K562 (cell line): Measurements from ENCODE around the gene SLC4A2. TPM values are rescaled to one million over a fixed set of nuclear protein-coding genes. Genes with fewer than 3 reads are reported as not detected.

ENCODE experiments used
- CHAMP1 ChIP-seq: fragments of 450-650 bp; IDR thresholded peaks from 2 replicates; pipeline ENCODE4 v1.6.1; 2016; ENCODE audit warnings: mild to moderate bottlenecking
- NFRKB ChIP-seq: fragments of 450-650 bp; IDR thresholded peaks from 2 replicates; pipeline ENCODE4 v1.6.1; 2016; ENCODE audit warnings: low read depth
- NR2C2 ChIP-seq, 2 experiments: fragments of 200-800 bp in 1 of 2; sonication (Bioruptor generic) in 1 of 2; sonication (generic) in 1 of 2; formaldehyde crosslinking in 1 of 2; IDR thresholded peaks; 2 replicates each; pipeline versions ENCODE4 v1.6.1 to v1.8.0; 2016 to 2022; ENCODE audit warnings: mild to moderate bottlenecking in 1 of 2, missing compliant biosample characterization in 1 of 2, missing genetic modification characterization in 1 of 2, missing genetic modification reagents in 1 of 2
- RB1 ChIP-seq: fragments of 450-650 bp; IDR thresholded peaks from 2 replicates; pipeline ENCODE4 v1.6.1; 2017; ENCODE audit warnings: low read depth, mild to moderate bottlenecking
- ZBTB2 ChIP-seq: fragments of 450-650 bp; IDR thresholded peaks from 2 replicates; pipeline ENCODE4 v1.6.1; 2016; ENCODE audit warnings: antibody characterized with exemption
- polyA plus RNA-seq, 8 experiments: library from polyadenylated mRNA; depleted of rRNA in 4 of 8; stranded (reverse) in 5 of 8; unstranded in 3 of 8; fragments of >200 nt; fragmentation: Nextera tagmentation in 2 of 8; fragmentation: Illumina TruSeq in 1 of 8; extraction: Ambion mirVana in 2 of 8; extraction: Trizol in 1 of 8; gene quantifications; 2 replicates each; pipeline versions ENCODE4 v1.2.1 to v1.2.3, GENCODE V29; 2011 to 2014; ENCODE audit warnings: inconsistent platforms in 1 of 8, missing spikeins in 1 of 8
- total RNA-seq, 7 experiments: library from RNA; depleted of rRNA in 6 of 7; stranded (reverse); fragments of >200 nt in 6 of 7; fragmentation: Illumina TruSeq in 2 of 7; extraction: Trizol in 2 of 7; gene quantifications; 2 replicates each; pipeline versions ENCODE4 v1.2.1 to v1.2.3, GENCODE V29; 2011 to 2021; ENCODE audit warnings: low replicate concordance in 1 of 7
- TF ChIP-seq, protein P1 (sequence below), 2 experiments: fragments of 450-650 bp in 1 of 2; sonication (generic) in 1 of 2; formaldehyde crosslinking in 1 of 2; IDR thresholded peaks in 1 of 2; conservative IDR thresholded peaks in 1 of 2; 2 replicates each; pipeline versions ENCODE4 v1.6.1 to v1.8.1; 2016 to 2023; ENCODE audit warnings: mild to moderate bottlenecking in 2 of 2, moderate library complexity in 2 of 2, inconsistent platforms in 1 of 2, missing genetic modification reagents in 1 of 2
- TF ChIP-seq, protein P2 (sequence below): fragments of 150-350 bp; conservative IDR thresholded peaks from 2 replicates; pipeline ENCODE4 v1.6.1; 2014; ENCODE audit warnings: low read length
- TF ChIP-seq, protein P3 (sequence below): fragments of 450-650 bp; conservative IDR thresholded peaks from 2 replicates; pipeline ENCODE4 v1.6.1; 2016; ENCODE audit warnings: missing genetic modification characterization, low read depth, mild to moderate bottlenecking, control low read depth, missing compliant biosample characterization
- TF ChIP-seq, protein P4 (sequence below): IDR thresholded peaks from 2 replicates; pipeline ENCODE4 v1.6.1; 2011; ENCODE audit warnings: borderline replicate concordance, low read depth, mild to moderate bottlenecking, moderate library complexity, low read length; ENCODE audit not compliant: insufficient read depth, poor library complexity, severe bottlenecking
- TF ChIP-seq, protein P5 (sequence below): fragments of 450-650 bp; formaldehyde crosslinking; IDR thresholded peaks from 2 replicates; pipeline ENCODE4 v1.4.0; 2022; ENCODE audit warnings: missing genetic modification characterization

The SLC4A2 gene
- total and polyA plus RNA-seq, 9 of the 15 experiments (the other 6 are each of a cell fraction or from before 2014, with no cell fraction given): 11.4 to 375 (median 130) TPM

DNA sequence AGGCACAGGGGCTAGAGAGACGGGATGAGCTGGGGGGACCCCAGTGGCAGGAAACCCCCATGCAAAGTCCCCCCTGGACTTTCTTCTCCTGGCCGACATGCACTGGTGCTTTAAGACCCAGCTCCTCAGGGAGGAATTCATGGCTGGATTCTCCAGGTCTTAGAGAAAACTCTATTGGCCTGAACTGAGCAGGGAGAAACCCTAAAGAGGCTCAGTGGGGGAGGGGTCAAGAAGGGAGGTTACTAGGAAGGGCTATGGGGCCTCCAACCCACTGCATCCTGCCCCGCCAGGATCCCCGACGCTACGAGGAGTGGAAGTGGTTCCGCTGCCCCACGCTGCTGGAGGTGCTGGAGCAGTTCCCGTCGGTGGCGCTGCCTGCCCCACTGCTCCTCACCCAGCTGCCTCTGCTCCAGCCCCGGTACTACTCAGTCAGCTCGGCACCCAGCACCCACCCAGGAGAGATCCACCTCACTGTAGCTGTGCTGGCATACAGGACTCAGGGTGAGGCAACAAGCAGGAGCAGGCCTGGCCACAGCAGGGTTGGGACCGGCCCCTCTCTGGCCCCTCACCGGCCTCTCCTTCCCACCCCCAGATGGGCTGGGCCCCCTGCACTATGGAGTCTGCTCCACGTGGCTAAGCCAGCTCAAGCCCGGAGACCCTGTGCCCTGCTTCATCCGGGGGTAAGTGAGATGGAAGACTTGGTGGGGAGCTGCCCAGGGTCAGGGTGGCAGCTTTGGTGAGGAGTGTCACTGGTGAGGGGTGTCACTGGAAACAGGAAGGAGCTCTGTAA is 48.9 kb upstream of the SLC4A2 start (continued):
- TF ChIP-seq, protein P1, sequence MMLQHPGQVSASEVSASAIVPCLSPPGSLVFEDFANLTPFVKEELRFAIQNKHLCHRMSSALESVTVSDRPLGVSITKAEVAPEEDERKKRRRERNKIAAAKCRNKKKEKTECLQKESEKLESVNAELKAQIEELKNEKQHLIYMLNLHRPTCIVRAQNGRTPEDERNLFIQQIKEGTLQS (IDR thresholded peaks at IDR 0.05): no peak
- TF ChIP-seq, protein P1 (CRISPR knock-in tag; conservative IDR thresholded peaks at IDR 0.05): no peak
- TF ChIP-seq RB1: no peak; the same call in none of the 2 replicates
- TF ChIP-seq, protein P2, sequence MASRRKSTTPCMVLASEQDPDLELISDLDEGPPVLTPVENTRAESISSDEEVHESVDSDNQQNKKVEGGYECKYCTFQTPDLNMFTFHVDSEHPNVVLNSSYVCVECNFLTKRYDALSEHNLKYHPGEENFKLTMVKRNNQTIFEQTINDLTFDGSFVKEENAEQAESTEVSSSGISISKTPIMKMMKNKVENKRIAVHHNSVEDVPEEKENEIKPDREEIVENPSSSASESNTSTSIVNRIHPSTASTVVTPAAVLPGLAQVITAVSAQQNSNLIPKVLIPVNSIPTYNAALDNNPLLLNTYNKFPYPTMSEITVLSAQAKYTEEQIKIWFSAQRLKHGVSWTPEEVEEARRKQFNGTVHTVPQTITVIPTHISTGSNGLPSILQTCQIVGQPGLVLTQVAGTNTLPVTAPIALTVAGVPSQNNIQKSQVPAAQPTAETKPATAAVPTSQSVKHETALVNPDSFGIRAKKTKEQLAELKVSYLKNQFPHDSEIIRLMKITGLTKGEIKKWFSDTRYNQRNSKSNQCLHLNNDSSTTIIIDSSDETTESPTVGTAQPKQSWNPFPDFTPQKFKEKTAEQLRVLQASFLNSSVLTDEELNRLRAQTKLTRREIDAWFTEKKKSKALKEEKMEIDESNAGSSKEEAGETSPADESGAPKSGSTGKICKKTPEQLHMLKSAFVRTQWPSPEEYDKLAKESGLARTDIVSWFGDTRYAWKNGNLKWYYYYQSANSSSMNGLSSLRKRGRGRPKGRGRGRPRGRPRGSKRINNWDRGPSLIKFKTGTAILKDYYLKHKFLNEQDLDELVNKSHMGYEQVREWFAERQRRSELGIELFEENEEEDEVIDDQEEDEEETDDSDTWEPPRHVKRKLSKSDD: no peak
- TF ChIP-seq, protein P3, sequence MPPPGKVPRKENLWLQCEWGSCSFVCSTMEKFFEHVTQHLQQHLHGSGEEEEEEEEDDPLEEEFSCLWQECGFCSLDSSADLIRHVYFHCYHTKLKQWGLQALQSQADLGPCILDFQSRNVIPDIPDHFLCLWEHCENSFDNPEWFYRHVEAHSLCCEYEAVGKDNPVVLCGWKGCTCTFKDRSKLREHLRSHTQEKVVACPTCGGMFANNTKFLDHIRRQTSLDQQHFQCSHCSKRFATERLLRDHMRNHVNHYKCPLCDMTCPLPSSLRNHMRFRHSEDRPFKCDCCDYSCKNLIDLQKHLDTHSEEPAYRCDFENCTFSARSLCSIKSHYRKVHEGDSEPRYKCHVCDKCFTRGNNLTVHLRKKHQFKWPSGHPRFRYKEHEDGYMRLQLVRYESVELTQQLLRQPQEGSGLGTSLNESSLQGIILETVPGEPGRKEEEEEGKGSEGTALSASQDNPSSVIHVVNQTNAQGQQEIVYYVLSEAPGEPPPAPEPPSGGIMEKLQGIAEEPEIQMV (tag): no peak
- peak; percentile 71; the same call in 1 of the 2 replicates for TF ChIP-seq NFRKB
- TF ChIP-seq, protein P4, sequence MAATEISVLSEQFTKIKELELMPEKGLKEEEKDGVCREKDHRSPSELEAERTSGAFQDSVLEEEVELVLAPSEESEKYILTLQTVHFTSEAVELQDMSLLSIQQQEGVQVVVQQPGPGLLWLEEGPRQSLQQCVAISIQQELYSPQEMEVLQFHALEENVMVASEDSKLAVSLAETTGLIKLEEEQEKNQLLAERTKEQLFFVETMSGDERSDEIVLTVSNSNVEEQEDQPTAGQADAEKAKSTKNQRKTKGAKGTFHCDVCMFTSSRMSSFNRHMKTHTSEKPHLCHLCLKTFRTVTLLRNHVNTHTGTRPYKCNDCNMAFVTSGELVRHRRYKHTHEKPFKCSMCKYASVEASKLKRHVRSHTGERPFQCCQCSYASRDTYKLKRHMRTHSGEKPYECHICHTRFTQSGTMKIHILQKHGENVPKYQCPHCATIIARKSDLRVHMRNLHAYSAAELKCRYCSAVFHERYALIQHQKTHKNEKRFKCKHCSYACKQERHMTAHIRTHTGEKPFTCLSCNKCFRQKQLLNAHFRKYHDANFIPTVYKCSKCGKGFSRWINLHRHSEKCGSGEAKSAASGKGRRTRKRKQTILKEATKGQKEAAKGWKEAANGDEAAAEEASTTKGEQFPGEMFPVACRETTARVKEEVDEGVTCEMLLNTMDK: no peak
- TF ChIP-seq, protein P5, sequence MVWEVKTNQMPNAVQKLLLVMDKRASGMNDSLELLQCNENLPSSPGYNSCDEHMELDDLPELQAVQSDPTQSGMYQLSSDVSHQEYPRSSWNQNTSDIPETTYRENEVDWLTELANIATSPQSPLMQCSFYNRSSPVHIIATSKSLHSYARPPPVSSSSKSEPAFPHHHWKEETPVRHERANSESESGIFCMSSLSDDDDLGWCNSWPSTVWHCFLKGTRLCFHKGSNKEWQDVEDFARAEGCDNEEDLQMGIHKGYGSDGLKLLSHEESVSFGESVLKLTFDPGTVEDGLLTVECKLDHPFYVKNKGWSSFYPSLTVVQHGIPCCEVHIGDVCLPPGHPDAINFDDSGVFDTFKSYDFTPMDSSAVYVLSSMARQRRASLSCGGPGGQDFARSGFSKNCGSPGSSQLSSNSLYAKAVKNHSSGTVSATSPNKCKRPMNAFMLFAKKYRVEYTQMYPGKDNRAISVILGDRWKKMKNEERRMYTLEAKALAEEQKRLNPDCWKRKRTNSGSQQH (CRISPR knock-in tag): peak; percentile 63; the same call in 1 of the 2 replicates
- no peak for TF ChIP-seq CHAMP1
- peak; percentile 62; the same call in 1 of the 2 replicates for TF ChIP-seq NR2C2 (CRISPR knock-in tag; IDR thresholded peaks at IDR 0.05)
- TF ChIP-seq NR2C2 (tag; IDR thresholded peaks at IDR 0.05): no peak
- no peak for TF ChIP-seq ZBTB2
